Parathyroid adenoma (tissue), 2 donors: ENCODE results near the gene CDH18.
"Not testable (repeated sequence)": the region's sequence is repeated elsewhere in the genome, so short reads cannot be mapped to it uniquely, and the experiment has no call there.

Source experiments
- H2AFZ ChIP-seq: fragments of 300-600 bp; sonication (generic); one replicate; pipeline ENCODE4 v1.7.0; 2017; ENCODE audit warnings: antibody characterized with exemption, mild to moderate bottlenecking
- H3K27ac ChIP-seq: fragments of 300-600 bp; sonication (generic); one replicate; pipeline ENCODE4 v1.7.0; 2017
- H3K27me3 ChIP-seq: fragments of 300-600 bp; sonication (generic); one replicate; pipeline ENCODE4 v1.7.0; 2017; ENCODE audit warnings: low read length; ENCODE audit not compliant: control insufficient read depth, insufficient read depth
- H3K36me3 ChIP-seq: fragments of 300-600 bp; sonication (generic); one replicate; pipeline ENCODE4 v1.7.0; 2017; ENCODE audit warnings: low read length; ENCODE audit not compliant: control insufficient read depth, insufficient read depth
- H3K4me1 ChIP-seq: fragments of 300-600 bp; sonication (generic); one replicate; pipeline ENCODE4 v1.7.0; 2017; ENCODE audit warnings: control low read depth
- H3K4me2 ChIP-seq: fragments of 300-600 bp; sonication (generic); one replicate; pipeline ENCODE4 v1.7.0; 2017; ENCODE audit warnings: low read length
- H3K4me3 ChIP-seq: fragments of 300-600 bp; sonication (generic); one replicate; pipeline ENCODE4 v1.7.0; 2017; ENCODE audit warnings: low read depth, low read length
- H3K79me2 ChIP-seq: fragments of 300-600 bp; sonication (generic); one replicate; pipeline ENCODE4 v1.7.0; 2017; ENCODE audit warnings: control low read depth
- H3K9ac ChIP-seq: fragments of 300-600 bp; sonication (generic); one replicate; pipeline ENCODE4 v1.7.0; 2017; ENCODE audit warnings: mild to moderate bottlenecking
- H3K9me3 ChIP-seq: fragments of 300-600 bp; sonication (generic); one replicate; pipeline ENCODE4 v1.7.0; 2017; ENCODE audit warnings: low read length; ENCODE audit not compliant: control insufficient read depth
- CTCF ChIP-seq: fragments of 300-600 bp; sonication (generic); IDR thresholded peaks from one replicate; pipeline ENCODE4 v1.7.0; 2017; ENCODE audit warnings: antibody characterized with exemption, mild to moderate bottlenecking
- donor health status: primary hyperparathyroidism.

CDH18 gene

DNA sequence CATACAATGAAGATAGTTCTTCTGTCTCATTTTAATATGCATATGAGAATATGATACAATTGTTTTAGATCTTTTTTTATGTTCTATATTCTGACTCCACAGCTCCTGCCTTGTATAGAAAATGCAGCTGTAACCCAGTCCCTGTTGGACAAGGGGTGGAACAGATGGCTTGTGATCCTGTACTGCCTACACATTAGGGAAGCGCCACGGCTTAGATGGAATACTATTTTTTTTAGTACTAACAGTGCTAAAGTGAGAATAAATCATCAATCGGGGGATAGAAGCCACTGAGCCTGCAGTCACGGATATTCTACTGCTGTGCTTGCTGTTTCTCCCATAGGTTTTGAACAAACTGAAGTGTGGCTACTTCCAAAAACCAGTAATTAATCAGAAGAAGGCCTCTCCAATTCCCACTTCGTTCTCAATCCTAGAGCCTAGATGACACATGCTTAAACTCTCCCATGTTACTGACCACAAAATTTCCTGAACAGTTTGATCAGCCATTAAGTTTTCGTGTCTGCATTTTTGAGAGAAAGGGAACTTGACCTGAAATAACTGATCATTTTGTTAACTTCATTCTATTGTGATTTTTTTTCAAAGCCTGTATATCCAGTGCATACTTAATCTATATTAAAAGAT lies 150.3 kb downstream of the CDH18 start:
- H3K27ac ChIP-seq = no peak overlapping the region

GRCh38 chr5:19835442-19835841 lies 152.6 kb downstream of the CDH18 start:
- H3K36me3 ChIP-seq = no peaks in the 10 kb centered on the region
- TF ChIP-seq CTCF = no peak
- H3K27ac ChIP-seq = no peak overlapping the region
- no peak overlapping the region for H2AFZ ChIP-seq
- no peak overlapping the region for H3K4me3 ChIP-seq
- H3K9me3 ChIP-seq = no peaks in the 10 kb centered on the region
- H3K27me3 ChIP-seq = no peaks in the 10 kb centered on the region
- no peaks in the 10 kb centered on the region for H3K4me1 ChIP-seq
- no peaks in the 10 kb centered on the region for H3K79me2 ChIP-seq
- no peak overlapping the region for H3K4me2 ChIP-seq
- no peak overlapping the region for H3K9ac ChIP-seq

More for the DNA sequence above, 150.3 kb downstream of the CDH18 start:
- no peak overlapping the region for H3K4me3 ChIP-seq
- no peaks in the 10 kb centered on the region for H3K27me3 ChIP-seq
- H3K4me2 ChIP-seq = no peak overlapping the region
- no peaks in the 10 kb centered on the region for H3K4me1 ChIP-seq
- no peaks in the 10 kb centered on the region for H3K36me3 ChIP-seq
- H3K79me2 ChIP-seq = no peaks in the 10 kb centered on the region
- TF ChIP-seq CTCF = no peak
- no peaks in the 10 kb centered on the region for H3K9me3 ChIP-seq
- H2AFZ ChIP-seq = no peak overlapping the region
- no peak overlapping the region for H3K9ac ChIP-seq

GRCh38 chr5:19812720-19813119 lies 175.3 kb downstream of the CDH18 start:
- not testable (repeated sequence) for H3K4me3 ChIP-seq, H3K9me3 ChIP-seq, H3K27ac ChIP-seq

DNA sequence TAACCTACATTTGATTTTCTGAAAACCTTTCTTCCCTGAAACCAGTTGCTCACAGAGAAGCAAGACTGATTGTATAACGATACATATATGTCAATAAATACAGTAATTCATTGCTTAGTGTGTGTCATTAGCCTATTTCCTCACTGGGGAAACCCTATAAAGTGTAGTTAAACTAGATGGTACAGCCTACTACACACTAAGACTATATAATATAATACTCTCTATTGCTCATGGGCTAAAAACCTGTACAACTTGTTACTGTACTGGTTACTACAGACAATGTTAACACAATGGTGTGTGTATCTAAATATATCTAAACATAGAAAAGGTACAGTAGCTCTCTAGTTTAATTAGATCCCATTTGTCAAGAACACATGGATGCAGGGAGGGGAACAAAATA lies 181.2 kb downstream of the CDH18 start:
- TF ChIP-seq CTCF = no peak

More at GRCh38 chr5:19812720-19813119, 175.3 kb downstream of the CDH18 start:
- H3K4me2 ChIP-seq, H3K36me3 ChIP-seq, H3K27me3 ChIP-seq, H3K79me2 ChIP-seq, H3K4me1 ChIP-seq, H3K9ac ChIP-seq, H2AFZ ChIP-seq: not testable (repeated sequence)

DNA sequence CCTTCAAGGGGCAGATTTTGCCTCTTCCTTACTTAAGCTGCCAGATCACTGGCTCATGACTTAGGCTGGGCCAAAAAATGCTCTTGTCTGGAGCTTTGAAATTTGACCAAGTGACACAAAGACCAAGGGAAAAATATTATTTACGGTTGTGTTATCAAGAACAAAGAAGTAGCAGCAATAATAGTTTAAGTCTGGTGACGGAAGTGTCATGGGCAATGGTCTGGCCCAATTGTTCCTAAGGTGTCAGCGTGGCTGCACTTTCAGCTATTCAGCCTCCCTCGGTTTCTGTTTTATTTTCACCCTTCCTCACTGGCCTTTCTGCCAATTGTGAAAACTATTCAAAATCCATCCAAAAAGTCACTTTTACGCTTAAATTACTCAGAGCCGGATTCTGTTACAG lies 185.3 kb downstream of the CDH18 start:
- Histone ChIP-seq H3K4me2 (no peak overlapping the region), H3K27ac (no peak overlapping the region), H3K4me1 (no peaks in the 10 kb centered on the region), H3K79me2 (no peaks in the 10 kb centered on the region), H3K4me3 (no peak overlapping the region), H3K9me3 (no peaks in the 10 kb centered on the region), H3K36me3 (no peaks in the 10 kb centered on the region), H3K9ac (no peak overlapping the region), H3K27me3 (no peaks in the 10 kb centered on the region), H2AFZ (no peak overlapping the region)
- TF ChIP-seq CTCF = no peak

More for the DNA sequence above, 181.2 kb downstream of the CDH18 start:
- Histone ChIP-seq H3K4me3 (no peak overlapping the region), H3K27me3 (no peaks in the 10 kb centered on the region), H3K4me1 (no peaks in the 10 kb centered on the region), H3K9ac (no peak overlapping the region), H3K79me2 (no peaks in the 10 kb centered on the region), H3K27ac (no peak overlapping the region), H3K4me2 (no peak overlapping the region), H3K36me3 (no peaks in the 10 kb centered on the region), H3K9me3 (no peaks in the 10 kb centered on the region), H2AFZ (no peak overlapping the region)
